ENCODE data around the gene WWOX. TPM values are rescaled to one million over a fixed set of nuclear protein-coding genes. Genes with fewer than 3 reads are reported as not detected.

Gene WWOX
- total and polyA plus RNA-seq, 2 of the 13 experiments (the other 11 are each of a cell fraction or from before 2014, with no cell fraction given) = 9.1 to 37.4 TPM

DNA sequence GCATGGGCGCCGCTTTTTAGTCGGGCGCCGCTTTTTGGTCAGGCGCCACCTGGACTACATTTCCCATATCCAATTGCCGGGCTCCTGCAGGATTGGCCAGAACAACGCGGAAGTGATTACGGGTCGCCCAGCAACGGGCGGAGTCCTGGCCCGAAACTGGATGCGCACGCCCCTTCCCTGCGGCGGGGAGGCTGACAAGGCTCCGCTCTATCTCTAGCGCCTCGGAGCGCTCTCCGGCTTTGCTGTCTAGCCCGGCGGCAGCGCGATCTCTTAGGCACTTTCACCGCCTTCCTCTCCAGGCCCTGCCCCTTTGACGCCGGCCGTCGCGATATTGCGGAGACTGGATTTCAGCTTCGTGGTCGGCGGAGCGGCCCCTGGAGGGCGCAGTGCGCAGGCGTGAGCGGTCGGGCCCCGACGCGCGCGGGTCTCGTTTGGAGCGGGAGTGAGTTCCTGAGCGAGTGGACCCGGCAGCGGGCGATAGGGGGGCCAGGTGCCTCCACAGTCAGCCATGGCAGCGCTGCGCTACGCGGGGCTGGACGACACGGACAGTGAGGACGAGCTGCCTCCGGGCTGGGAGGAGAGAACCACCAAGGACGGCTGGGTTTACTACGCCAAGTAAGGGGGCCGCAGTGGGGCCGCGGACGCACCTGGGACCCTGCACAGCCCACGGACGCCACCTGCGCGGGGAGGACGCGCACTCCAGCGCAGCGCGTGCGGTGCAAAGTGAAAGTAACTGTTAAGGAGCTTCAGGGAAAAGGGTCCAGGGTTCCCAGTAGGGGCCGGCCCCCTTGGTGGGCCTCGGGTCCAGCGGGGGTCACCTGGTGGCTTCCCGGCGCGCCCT lies at the start of gene WWOX (continued):
- TF ChIP-seq ZNF33B (CRISPR knock-in tag; IDR thresholded peaks at IDR 0.05) (peak; percentile 96), NCOR1 (IDR thresholded peaks at IDR 0.05; ENCODE audit: borderline replicate concordance, low read length) (peak; percentile 59; the same call in 1 of the 2 replicates), ELF4 (CRISPR knock-in tag; IDR thresholded peaks at IDR 0.05; ENCODE audit: borderline replicate concordance) (peak; percentile 99), ZNF510 (CRISPR knock-in tag; IDR thresholded peaks at IDR 0.05; ENCODE audit: low read depth) (peak; percentile 76; the same call in 1 of the 2 replicates), ZNF235 (CRISPR knock-in tag; IDR thresholded peaks at IDR 0.05; ENCODE audit: borderline replicate concordance) (peak; percentile 97), AGO2 (optimal IDR thresholded peaks at IDR 0.05; ENCODE audit: low read depth, low read length) (peak; percentile 88), PHF21A (CRISPR knock-in tag; IDR thresholded peaks at IDR 0.05) (peak; percentile 85), SRF (IDR thresholded peaks at IDR 0.05; ENCODE audit: low read depth, low read length) (0 out of 2 replicates have a peak, but pooled peaks have one; percentile 17), ISL2 (CRISPR knock-in tag; IDR thresholded peaks at IDR 0.05) (peak; percentile 20), FOXK2 (IDR thresholded peaks at IDR 0.05) (no peak), ZFP37 (CRISPR knock-in tag; IDR thresholded peaks at IDR 0.05; ENCODE audit: borderline replicate concordance) (no peak), NFRKB (IDR thresholded peaks at IDR 0.05) (no peak), HCFC1 (IDR thresholded peaks at IDR 0.05; ENCODE audit: low read depth, low read length) (peak; percentile 82), ZNF839 (CRISPR knock-in tag; IDR thresholded peaks at IDR 0.05; ENCODE audit: borderline replicate concordance) (peak; percentile 78)
- TF ChIP-seq, protein P1, sequence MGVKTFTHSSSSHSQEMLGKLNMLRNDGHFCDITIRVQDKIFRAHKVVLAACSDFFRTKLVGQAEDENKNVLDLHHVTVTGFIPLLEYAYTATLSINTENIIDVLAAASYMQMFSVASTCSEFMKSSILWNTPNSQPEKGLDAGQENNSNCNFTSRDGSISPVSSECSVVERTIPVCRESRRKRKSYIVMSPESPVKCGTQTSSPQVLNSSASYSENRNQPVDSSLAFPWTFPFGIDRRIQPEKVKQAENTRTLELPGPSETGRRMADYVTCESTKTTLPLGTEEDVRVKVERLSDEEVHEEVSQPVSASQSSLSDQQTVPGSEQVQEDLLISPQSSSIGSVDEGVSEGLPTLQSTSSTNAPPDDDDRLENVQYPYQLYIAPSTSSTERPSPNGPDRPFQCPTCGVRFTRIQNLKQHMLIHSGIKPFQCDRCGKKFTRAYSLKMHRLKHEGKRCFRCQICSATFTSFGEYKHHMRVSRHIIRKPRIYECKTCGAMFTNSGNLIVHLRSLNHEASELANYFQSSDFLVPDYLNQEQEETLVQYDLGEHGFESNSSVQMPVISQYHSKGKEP (CRISPR knock-in tag; IDR thresholded peaks at IDR 0.05) = peak; percentile 50; the same call in 1 of the 2 replicates
- TF ChIP-seq, protein P2, sequence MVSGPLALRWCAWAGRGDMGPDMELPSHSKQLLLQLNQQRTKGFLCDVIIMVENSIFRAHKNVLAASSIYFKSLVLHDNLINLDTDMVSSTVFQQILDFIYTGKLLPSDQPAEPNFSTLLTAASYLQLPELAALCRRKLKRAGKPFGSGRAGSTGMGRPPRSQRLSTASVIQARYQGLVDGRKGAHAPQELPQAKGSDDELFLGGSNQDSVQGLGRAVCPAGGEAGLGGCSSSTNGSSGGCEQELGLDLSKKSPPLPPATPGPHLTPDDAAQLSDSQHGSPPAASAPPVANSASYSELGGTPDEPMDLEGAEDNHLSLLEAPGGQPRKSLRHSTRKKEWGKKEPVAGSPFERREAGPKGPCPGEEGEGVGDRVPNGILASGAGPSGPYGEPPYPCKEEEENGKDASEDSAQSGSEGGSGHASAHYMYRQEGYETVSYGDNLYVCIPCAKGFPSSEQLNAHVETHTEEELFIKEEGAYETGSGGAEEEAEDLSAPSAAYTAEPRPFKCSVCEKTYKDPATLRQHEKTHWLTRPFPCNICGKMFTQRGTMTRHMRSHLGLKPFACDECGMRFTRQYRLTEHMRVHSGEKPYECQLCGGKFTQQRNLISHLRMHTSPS (CRISPR knock-in tag; IDR thresholded peaks at IDR 0.05; ENCODE audit: low read depth) = peak; percentile 47; the same call in 1 of the 2 replicates
- TF ChIP-seq, protein P3, sequence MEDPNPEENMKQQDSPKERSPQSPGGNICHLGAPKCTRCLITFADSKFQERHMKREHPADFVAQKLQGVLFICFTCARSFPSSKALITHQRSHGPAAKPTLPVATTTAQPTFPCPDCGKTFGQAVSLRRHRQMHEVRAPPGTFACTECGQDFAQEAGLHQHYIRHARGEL (CRISPR knock-in tag; IDR thresholded peaks at IDR 0.05) = 0 out of 2 replicates have a peak, but pooled peaks have one; percentile 36
- TF ChIP-seq, protein P4, sequence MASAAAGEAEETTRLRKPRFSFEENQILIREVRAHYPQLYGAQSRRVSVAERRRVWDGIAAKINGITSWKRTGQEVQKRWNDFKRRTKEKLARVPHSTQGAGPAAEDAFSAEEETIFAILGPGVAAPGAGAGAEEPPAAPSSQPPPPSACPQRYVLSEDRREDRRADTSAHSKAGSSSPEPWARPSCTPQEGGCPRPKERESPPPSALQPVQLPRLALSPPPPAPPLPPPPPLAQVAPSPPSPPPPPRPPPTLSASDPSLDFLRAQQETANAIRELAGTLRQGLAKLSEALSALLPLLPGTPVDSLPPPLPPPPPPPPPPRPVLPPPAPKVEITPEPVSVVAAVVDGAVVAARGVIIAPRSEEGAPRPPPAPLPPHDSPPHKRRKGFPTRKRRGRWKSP (CRISPR knock-in tag; IDR thresholded peaks at IDR 0.05) = peak; percentile 97
- TF ChIP-seq, protein P5, sequence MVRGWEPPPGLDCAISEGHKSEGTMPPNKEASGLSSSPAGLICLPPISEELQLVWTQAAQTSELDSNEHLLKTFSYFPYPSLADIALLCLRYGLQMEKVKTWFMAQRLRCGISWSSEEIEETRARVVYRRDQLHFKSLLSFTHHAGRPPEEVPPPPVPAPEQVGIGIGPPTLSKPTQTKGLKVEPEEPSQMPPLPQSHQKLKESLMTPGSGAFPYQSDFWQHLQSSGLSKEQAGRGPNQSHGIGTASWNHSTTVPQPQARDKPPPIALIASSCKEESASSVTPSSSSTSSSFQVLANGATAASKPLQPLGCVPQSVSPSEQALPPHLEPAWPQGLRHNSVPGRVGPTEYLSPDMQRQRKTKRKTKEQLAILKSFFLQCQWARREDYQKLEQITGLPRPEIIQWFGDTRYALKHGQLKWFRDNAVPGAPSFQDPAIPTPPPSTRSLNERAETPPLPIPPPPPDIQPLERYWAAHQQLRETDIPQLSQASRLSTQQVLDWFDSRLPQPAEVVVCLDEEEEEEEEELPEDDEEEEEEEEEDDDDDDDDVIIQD (CRISPR knock-in tag; IDR thresholded peaks at IDR 0.05; ENCODE audit: low read depth) = peak; percentile 48; the same call in 1 of the 2 replicates
- TF ChIP-seq, protein P6, sequence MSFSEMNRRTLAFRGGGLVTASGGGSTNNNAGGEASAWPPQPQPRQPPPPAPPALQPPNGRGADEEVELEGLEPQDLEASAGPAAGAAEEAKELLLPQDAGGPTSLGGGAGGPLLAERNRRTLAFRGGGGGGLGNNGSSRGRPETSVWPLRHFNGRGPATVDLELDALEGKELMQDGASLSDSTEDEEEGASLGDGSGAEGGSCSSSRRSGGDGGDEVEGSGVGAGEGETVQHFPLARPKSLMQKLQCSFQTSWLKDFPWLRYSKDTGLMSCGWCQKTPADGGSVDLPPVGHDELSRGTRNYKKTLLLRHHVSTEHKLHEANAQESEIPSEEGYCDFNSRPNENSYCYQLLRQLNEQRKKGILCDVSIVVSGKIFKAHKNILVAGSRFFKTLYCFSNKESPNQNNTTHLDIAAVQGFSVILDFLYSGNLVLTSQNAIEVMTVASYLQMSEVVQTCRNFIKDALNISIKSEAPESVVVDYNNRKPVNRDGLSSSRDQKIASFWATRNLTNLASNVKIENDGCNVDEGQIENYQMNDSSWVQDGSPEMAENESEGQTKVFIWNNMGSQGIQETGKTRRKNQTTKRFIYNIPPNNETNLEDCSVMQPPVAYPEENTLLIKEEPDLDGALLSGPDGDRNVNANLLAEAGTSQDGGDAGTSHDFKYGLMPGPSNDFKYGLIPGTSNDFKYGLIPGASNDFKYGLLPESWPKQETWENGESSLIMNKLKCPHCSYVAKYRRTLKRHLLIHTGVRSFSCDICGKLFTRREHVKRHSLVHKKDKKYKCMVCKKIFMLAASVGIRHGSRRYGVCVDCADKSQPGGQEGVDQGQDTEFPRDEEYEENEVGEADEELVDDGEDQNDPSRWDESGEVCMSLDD (CRISPR knock-in tag; IDR thresholded peaks at IDR 0.05; ENCODE audit: borderline replicate concordance) = no peak
